Right ventricle myocardium inferior (tissue), 1 donor: ENCODE data around the gene CMSS1. TPM values are rescaled to one million over a fixed set of nuclear protein-coding genes. Genes with fewer than 3 reads are reported as not detected.

Source experiments
- ATAC-seq: fragments of 200-7000 bp; cut with Tn5 transposase; one replicate; pipeline ENCODE4 v1.9.1; 2020; ENCODE audit warnings: mild to moderate bottlenecking, moderate library complexity
- DNase-seq: peaks from one replicate; pipeline ENCODE4 v3.0.0; 2021; ENCODE audit errors: missing footprints
- intact Hi-C: fragments of 100-400 bp; cut with DNase I; formaldehyde crosslinking; loops from one replicate; pipeline ENCODE4 v1.11.0; 2022
- long read RNA-seq: library from polyadenylated mRNA; unstranded; transcript quantifications from one replicate; pipeline ENCODE4 v2.0.0, GENCODE V29; 2021
- total RNA-seq: library from RNA; stranded (reverse); fragmentation: NEBNext Ultra II Directional; extraction: Animal tissue kit (Norgen Biotek cat#: 25700); gene quantifications from one replicate; pipeline ENCODE4 v1.2.1, GENCODE V29; 2021
- donor health status: DM: no; HTN: yes; CAD: no; lungs with severe emphysema.

Gene CMSS1
- 37.0 TPM for total RNA-seq
- long read RNA-seq, partial matches to known transcripts, result 2 of 2 reads
- long read RNA-seq, other reads (novel, unspliced or antisense), result 0 of 2 reads

DNA sequence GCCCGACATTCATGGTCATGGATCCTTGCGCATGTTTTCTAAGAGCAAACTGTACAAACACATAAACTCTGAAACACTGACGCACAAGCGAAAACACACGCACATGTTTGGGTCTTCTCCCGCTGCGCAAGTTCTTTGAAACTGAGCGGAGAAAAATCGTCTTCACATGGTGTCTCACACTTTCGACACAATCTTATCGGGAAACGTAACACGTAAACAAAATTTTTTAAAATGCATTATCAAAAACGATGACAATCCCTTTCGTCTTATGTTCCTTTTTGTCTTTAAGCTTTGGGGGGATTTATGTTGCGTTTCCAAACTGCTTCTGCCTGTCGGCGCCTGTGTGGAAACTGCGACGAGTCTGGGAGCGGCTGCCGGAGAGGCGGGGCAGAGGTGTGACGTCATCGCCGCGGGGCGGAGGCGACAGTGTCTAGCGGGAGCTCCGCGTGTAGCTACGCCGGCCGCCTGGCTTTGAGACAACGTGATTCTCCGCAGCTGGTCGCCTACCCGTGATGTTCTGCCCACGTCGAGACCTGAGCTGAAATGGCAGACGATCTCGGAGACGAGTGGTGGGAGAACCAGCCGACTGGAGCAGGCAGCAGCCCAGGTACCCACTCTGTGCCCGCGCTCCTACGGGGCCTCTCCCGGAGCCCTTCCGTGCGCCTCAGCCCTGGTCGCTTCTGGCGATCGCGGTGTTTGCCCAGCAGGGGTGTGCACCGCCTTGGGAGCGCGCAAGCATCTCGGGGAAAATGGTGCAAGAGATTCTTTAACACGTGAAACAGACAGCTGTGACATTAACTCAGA, at the start of gene CMSS1:
Gene CMSS1 (plus strand): TSS at position 426 of the 804 bp plus-strand sequence.
- peak; percentile 97 for DNase-seq
- ATAC-seq, result peak; percentile 96
- intact Hi-C loops, result loop anchor here (5.0 kb wide), 1 partner anchor 585 kb away; the partner anchor contains the start of genes LNP1 and TOMM70

DNA sequence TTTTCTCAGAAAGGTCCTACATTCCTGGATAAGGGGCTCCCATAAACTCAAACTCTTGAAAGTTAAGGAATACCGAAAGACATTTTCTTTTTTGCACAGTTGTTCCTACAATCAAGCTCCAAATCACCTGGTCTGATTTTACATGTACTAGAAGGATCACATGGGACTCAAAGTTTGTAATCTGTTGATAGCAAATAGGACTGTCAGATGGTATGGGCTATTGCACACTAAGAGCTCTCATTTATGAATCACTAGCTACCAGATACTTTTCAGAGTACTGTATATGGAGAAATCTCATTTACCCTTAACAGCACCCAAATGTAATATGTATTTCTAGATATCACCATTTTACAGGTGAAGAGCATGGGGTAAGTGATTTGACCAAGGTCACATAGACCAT, 49.5 kb upstream of the CMSS1 start:
- ATAC-seq (no peak), DNase-seq (no peak)
- intact Hi-C loops, result no loop called here

DNA sequence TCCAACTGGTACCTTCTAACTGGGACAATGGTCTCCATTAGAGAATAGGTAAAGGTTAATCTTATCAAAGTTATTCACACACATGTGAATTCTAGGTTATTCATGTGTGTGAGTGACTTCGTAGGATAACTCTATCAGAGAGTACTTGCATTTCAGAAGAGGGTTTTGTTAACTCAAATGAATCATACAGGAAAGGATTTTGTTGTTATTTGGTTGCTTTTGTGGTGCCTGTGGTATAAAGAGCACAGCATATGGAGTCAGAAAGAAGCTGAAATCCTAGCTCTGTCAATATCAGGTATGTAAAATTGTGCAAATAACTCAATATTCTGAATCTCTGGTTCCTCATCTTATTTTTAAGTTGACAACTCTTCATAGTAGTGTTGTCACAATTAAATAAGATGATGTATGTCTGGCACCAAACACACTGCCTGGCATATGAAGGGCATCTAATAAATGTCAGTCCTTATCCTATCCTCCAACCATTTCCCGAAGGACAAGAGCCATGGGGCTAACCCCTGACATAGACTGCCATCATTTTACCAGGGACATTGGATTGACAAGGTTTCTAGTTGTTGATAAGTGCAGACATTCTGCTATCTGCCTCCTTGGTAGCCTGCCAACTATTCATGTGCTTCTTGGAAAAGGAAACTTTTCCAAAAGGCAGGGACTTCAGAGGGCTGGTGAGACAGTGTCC, 48.7 kb upstream of the CMSS1 start:
- peak; percentile 26 for ATAC-seq
- no peak for DNase-seq
- intact Hi-C loops, result no loop called here

DNA sequence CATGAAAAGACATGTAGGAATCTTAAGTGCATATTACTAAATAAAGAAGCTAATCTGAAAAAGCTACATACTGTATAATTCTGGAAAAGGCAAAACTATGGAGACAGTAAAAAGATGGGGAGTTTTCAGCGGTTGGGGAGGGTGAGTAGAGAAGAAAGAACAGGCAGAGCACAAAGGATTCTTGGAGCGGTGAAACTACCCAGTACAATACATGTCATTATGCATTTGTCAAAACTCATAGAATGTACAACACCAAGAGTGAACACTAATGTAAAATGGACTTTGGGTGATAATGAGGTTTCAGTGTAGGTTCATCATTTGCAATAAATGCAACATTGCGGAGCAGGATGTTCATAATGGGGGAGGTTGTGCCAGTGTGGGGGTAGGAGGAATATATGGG, 45.5 kb upstream of the CMSS1 start:
- DNase-seq, result no peak
- no peak for ATAC-seq
- intact Hi-C loops, result no loop called here

DNA sequence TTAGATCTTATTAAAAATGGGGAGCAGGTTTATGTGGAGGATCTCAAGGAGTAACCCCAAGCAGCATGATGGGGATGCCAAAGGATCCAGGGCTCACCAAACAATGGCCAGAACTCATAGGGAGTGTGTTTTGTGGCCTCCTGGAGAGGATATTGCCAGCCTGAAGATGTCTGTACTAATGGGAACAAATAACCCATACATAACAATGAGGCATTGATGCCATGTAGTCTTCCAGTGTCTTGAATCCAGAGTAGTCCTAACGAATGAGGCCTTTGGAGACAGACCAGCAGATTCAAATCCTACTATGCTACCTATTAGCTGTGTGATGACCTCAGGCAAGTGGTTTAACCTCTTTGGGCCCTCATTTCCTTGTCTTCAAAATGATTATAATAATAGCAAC, 45.0 kb upstream of the CMSS1 start:
- ATAC-seq (no peak), DNase-seq (no peak)
- intact Hi-C loops, result no loop called here

DNA sequence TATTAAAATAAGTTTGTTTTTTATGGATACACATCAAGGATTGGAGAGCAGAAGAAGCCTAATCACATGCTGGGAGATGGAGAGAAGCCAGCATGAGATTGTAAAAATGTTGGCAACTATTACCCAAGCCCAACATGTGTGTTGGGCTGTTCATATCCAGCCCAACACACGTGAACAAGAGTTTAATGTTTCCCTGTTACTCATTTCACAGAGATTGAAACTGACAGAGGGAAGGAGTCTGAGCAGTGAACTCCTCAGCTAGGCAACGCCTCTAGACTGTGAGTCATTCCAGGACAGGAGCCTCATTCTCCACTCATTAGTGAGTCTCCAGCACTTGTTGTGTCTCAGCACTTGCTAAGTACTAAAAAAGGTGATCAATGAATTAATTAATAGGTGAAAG, 43.2 kb upstream of the CMSS1 start:
- intact Hi-C loops, result no loop called here
- no peak for ATAC-seq
- no peak for DNase-seq

DNA sequence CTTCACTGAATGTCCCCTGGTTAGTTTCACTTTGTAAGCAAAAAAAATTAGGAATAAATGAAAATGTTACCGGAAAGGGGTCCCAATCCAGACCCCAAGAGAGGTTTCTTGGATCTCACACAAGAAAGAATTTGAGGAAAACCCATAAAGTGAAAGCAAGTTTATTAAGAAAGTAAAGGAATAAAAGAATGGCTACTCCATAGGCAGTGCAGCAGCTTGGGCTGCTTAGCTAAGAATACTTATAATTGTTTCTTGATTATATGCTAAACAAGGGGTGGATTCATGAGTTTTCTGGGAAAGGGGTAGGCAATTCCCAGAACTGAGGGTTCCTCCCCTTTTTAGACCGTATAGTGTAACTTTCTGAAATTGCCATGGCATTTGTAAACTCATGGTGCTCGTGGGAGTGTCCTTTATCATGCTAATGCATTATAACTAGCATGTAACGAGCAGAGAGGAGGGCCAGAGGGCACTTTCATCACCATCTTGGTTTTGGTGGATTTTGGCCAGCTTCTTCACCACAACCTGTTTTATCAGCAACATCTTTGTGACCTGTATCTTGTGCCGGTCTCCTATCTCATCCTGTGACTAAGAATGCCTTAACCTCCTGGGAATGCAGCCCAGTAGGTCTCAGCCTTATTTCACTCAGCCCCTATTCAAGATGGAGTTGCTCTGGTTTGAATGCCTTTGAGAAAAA, 41.0 kb upstream of the CMSS1 start:
- ATAC-seq (no peak), DNase-seq (no peak)
- intact Hi-C loops, result no loop called here

DNA sequence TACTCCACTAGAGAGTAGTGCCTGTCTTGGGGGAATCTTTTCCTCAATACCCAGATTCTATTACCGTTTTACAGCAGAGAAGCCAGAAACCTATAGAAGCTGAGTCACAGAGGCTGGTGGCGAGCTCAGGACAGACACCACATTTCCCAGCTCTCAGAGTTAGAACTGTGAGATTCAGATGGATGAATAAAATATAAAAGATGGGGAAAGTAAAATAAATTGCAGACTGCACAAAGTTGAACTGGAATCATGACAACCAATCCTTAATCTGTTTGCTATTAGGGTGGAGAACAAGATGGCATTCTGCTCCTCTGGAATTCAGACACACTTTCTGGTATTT, 40.5 kb upstream of the CMSS1 start:
- intact Hi-C loops, result no loop called here
- ATAC-seq (no peak), DNase-seq (no peak)

DNA sequence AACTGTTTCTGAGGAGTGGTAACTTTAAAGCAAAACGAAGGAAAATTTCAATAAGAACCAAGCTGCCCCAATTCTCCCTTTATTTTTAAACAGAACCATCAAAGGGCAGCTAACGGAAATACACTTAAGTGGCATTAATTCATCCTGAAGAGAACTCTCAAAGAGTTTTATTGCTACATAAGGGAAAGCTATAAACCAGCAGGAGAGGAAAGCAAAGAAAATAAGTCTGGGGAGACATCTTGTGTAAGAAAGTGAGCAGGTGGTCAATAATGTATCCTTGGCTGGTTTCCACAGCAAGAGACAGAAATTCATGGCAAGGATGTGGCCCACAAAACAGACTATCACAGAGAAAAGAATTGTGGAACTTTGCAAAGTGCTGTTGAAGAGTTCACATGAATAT, 40.0 kb upstream of the CMSS1 start:
- no peak for DNase-seq
- intact Hi-C loops, result no loop called here
- no peak for ATAC-seq

DNA sequence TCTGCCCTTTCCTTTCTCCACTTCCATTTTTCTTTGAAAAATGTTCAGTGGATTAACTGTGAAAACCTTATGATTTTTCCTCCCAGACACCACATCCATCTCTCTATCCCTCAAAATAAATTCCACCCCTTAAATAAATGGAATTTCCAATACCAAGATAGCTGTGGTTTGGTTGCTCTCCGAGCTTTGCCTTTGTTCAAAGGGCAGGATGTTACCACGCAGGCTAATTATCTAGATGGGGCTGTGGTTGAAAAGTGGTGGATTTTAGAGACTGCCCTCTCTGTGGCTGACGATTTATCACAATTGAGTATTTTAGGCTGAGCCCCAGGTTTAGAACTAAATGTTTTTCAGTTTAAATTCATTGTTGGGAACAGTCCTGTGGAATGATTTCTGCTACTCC, 36.9 kb upstream of the CMSS1 start:
- intact Hi-C loops, result no loop called here
- ATAC-seq (no peak), DNase-seq (no peak)

DNA sequence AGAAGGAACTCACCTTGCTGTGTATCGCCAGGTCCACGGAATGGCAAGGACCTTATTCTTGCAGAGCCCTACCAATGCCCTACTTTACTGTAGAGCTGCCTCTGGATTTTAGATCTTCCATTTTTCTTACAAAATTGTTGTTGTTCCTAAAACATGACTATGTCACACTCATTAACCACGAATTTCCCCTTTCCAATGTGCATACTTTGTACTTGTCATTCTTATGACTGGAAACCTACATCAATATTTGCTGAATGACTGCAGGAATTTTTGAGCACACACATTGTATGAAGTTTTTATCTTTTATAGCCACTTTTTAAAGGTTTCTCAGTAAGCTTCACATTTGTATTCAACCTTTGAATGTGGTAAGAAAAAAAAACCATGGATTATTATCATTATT, 35.9 kb upstream of the CMSS1 start:
- ATAC-seq (no peak), DNase-seq (no peak)
- intact Hi-C loops, result no loop called here

DNA sequence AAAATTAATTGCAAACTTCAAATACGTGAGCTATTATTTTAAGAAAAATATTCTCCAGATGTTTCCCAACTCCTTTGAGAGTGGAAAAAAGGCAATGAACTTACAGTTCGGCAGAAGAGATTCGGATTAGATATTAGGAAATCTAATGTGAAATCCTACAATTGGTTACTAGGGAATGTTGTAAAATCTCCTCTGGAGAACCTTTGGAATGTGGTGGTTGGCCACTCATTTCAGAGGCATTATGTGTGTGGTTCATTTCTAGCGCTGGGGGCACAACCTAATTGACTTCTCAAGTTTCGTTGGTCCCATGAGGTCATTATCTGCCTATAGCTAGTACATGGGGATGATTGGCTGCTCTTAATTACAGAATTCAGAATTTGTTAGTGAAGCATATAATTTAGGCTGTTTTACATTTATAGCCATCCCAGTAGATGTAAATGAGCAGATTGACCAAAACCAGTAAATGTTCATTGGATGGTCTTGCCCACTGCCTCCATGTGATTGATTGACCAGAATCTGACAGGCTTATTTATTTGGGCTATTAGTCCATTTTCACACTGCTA, 34.6 kb upstream of the CMSS1 start:
- intact Hi-C loops, result no loop called here
- ATAC-seq (no peak), DNase-seq (no peak)

DNA sequence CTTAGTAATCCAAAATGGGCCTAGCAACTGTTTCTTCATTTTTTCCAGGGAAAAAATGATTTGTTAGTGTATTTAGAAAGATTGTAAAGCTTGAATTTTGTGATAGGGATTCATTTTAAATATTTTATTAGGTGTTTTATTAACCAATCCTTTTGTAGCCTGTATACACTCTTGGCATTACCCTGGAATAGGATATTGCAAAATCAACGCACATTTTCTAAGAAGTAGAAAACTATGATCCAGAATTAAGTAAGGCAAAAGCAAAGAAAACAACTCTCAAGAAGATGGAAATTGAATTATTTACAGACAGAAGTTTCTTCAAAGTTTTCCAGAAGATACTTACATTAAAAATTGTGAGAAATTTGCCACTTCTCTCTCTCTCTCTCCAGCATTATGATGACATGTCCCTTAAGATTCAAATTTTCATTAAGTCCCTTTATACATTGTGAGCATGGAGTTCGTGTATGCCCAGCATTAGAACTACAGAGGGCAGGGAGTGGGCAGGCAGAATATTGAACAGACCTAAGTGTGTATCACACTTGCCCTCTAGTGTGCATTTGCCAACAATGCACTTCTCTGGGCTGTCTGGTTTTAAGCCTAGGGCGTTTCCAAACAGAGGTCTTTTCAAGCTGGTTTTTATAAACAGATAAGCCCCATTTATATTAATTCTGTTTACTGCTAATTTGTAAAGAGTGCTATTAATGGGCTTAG, 28.5 kb upstream of the CMSS1 start:
- intact Hi-C loops, result loop anchor here (2.0 kb wide), 1 partner anchor 290 kb away; no protein-coding TSS in a partner anchor
- peak; percentile 93 for ATAC-seq
- DNase-seq, result no peak

DNA sequence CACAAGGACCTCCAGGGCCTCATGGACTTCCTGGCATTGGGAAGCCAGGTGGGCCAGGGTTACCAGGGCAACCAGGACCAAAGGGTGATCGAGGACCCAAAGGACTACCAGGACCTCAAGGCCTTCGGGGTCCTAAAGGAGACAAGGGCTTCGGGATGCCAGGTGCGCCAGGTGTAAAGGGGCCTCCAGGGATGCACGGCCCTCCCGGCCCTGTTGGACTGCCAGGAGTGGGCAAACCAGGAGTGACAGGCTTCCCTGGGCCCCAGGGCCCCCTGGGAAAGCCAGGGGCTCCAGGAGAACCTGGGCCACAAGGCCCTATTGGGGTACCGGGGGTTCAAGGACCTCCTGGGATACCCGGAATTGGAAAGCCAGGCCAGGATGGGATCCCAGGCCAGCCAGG, 23.2 kb upstream of the CMSS1 start:
- DNase-seq, result no peak

DNA sequence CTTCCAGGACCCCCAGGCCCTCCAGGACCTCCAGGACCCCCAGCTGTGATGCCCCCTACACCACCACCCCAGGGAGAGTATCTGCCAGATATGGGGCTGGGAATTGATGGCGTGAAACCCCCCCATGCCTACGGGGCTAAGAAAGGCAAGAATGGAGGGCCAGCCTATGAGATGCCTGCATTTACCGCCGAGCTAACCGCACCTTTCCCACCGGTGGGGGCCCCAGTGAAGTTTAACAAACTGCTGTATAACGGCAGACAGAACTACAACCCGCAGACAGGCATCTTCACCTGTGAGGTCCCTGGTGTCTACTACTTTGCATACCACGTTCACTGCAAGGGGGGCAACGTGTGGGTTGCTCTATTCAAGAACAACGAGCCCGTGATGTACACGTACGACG, 22.1 kb upstream of the CMSS1 start:
- DNase-seq, result no peak
- ATAC-seq, result no peak
- intact Hi-C loops, result no loop called here

More for the DNA sequence above, 23.2 kb upstream of the CMSS1 start:
- intact Hi-C loops, result no loop called here
- no peak for ATAC-seq

DNA sequence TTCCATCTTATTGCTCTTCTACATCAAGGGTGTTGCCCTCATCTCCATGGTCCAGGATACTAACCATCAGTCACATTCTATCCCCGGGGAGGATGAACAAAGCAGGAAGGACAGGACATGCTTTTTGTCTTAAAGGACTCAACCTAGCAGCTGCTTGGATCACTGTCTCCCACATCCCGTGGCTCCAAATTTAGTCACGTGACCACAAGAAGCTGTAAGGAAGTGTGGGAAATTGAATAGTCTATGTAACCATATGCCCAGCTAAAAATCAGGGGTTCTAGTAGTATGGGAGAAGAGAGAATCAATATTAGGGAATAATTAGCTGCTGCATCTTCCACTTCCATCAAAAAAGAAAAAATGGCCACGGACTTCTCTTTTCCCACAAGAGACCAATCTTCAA, 18.2 kb upstream of the CMSS1 start:
- ATAC-seq, result no peak
- intact Hi-C loops, result no loop called here
- DNase-seq, result no peak

DNA sequence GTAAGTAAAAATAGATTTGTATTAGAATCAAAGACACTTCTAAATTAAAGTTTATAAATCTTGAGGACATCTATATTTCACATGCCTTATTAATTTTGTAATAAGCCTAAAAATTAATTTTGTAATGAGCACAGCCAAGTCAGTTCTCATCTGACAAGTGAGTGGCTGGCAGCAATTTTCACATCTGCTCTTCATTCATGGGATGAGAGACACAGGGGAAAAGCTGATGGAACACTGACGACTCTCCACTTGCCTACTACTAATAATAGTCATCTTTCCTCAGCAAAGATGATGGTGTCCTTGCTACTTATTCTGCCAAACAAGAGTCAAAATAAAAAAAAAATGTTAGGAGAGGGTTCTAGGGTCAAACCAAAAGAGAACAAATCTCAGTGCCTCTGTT, 14.4 kb upstream of the CMSS1 start:
- no peak for ATAC-seq
- intact Hi-C loops, result no loop called here
- DNase-seq, result no peak

DNA sequence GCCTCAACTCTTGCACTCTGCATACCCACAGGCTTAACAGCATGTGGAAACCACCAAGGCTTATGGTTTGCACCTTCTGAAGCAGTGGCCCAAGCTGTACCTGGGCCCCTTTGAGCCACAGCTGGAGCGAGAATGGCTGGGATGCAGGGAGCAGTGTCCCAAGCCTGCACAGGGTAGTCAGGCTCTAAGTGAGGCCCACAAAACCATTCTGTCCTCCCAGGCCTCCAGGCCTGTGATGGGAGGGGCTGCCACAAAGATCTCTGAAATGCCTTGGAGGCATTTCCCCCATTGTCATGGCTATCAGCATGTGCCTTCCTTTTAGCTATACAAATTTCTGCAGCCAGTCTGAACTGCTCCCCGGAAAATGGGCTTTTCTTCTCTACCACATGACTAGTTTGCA, 12.5 kb upstream of the CMSS1 start:
- ATAC-seq, result no peak
- intact Hi-C loops, result no loop called here
- no peak for DNase-seq
